PC-3 (cell line): Measurements from ENCODE around the gene SLC38A3.

Experiments
- CTCF ChIP-seq: fragments of 300-600 bp; sonication (generic); conservative IDR thresholded peaks from 2 replicates; pipeline ENCODE4 v1.5.1; 2017; ENCODE audit warnings: antibody characterized with exemption, low read depth, mild to moderate bottlenecking, low read length
- EZH2 ChIP-seq: fragments of 300-600 bp; sonication (generic); IDR thresholded peaks from one replicate; pipeline ENCODE4 v1.6.1; 2017; ENCODE audit warnings: antibody characterized with exemption, mild to moderate bottlenecking, low read length; ENCODE audit not compliant: unreplicated experiment
- EZH2phosphoT487 ChIP-seq: fragments of 300-600 bp; sonication (generic); IDR thresholded peaks from 2 replicates; pipeline ENCODE4 v1.6.1; 2018; ENCODE audit warnings: mild to moderate bottlenecking, antibody characterized with exemption, low read length, borderline replicate concordance

GRCh38 chr3:50269977-50270413 is 64.9 kb downstream of the SLC38A3 start:
- TF ChIP-seq CTCF, result no peak
- no peak for TF ChIP-seq EZH2
- no peak for TF ChIP-seq EZH2phosphoT487
